ENCODE measurements around the gene SFXN3.

Gene SFXN3

DNA sequence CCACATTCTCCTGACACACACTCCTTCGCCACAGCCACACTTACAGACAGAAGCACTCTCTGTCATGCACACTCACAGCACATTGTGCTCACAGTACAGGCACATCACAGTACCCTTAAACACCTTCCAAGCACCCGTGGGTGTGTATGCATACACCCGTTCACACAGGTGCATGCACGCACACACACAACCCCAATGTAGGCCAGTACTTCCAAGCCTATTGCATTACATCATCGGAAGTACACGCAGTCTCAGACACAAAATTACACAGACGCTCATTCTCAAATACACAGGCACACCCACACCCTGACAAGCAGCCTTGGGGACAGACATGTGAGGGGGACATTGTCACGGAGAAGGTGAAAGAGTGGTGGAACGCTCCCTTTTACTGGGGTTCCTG, 41.9 kb downstream of the SFXN3 start:
- DNase-seq: no peak
- Histone ChIP-seq H3K36me3 (replicated peaks) (no peaks in the 10 kb centered on the region), H3K27ac (no peak overlapping the region), H3K4me3 (ENCODE audit: low read depth, low read length) (no peak overlapping the region), H3K27me3 (replicated peaks) (peaks cover 38% of the 10 kb centered on the region)
- TF ChIP-seq, protein P1, sequence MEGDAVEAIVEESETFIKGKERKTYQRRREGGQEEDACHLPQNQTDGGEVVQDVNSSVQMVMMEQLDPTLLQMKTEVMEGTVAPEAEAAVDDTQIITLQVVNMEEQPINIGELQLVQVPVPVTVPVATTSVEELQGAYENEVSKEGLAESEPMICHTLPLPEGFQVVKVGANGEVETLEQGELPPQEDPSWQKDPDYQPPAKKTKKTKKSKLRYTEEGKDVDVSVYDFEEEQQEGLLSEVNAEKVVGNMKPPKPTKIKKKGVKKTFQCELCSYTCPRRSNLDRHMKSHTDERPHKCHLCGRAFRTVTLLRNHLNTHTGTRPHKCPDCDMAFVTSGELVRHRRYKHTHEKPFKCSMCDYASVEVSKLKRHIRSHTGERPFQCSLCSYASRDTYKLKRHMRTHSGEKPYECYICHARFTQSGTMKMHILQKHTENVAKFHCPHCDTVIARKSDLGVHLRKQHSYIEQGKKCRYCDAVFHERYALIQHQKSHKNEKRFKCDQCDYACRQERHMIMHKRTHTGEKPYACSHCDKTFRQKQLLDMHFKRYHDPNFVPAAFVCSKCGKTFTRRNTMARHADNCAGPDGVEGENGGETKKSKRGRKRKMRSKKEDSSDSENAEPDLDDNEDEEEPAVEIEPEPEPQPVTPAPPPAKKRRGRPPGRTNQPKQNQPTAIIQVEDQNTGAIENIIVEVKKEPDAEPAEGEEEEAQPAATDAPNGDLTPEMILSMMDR (IDR thresholded peaks at IDR 0.05; ENCODE audit: low read depth, low read length, missing control alignments): no peak
- in situ Hi-C loops (cut with HindIII; ENCODE audit: low pct_ligation_motif_present, low sequenced_read_pairs): no loop called here

DNA sequence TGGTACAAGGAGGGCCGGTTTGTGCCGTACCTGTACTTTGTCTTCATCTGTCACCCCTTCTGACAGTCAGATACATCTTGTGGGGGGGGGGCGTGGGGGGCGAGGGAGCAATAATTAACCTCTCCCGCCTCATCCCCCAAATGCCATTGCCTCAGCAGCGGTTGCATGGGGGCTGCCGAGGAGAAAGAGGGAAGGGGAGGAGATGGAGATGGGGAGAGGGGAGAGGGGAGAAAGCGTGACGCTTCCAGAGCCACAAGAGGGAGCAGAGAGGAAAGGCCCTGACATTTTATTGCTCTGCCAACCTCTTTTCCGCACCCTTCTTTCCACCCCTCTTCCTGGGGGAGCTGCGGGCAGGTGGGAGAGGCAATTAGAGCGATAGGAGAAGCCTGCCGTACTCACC, 42.6 kb downstream of the SFXN3 start:
- no peak for DNase-seq
- TF ChIP-seq, protein P1 (IDR thresholded peaks at IDR 0.05; ENCODE audit: low read depth, low read length, missing control alignments): peak; percentile 16
- in situ Hi-C loops (cut with HindIII; ENCODE audit: low pct_ligation_motif_present, low sequenced_read_pairs): no loop called here
- H3K27me3 ChIP-seq (replicated peaks): peaks cover 38% of the 10 kb centered on the region
- H3K4me3 ChIP-seq (ENCODE audit: low read depth, low read length): no peak overlapping the region
- no peaks in the 10 kb centered on the region for H3K36me3 ChIP-seq (replicated peaks)
- no peak overlapping the region for H3K27ac ChIP-seq

DNA sequence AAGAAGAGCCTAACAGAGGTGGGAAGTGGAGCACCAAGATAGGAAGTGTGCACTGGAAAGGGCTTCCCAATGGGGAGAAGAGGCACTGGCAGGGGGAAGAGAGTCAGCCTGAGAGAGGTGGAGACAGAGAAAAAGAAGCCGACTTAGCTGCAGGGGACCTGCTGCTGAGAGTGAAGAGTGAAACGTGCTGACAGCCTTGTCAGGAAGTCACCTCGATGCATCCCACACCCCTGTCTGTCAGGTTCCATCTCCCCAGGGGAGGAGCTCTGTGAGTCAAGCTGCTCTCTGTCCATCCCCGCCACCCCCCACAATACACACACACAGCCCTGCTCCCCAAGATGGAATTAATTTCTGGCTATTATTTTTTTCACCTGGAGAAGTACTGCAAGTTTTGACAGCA, 44.7 kb downstream of the SFXN3 start:
- Histone ChIP-seq H3K4me3 (ENCODE audit: low read depth, low read length) (no peak overlapping the region), H3K27ac (no peak overlapping the region), H3K36me3 (replicated peaks) (no peaks in the 10 kb centered on the region), H3K27me3 (replicated peaks) (peaks cover 39% of the 10 kb centered on the region)
- no peak for DNase-seq
- in situ Hi-C loops (cut with HindIII; ENCODE audit: low pct_ligation_motif_present, low sequenced_read_pairs): no loop called here
- TF ChIP-seq, protein P1 (IDR thresholded peaks at IDR 0.05; ENCODE audit: low read depth, low read length, missing control alignments): no peak

DNA sequence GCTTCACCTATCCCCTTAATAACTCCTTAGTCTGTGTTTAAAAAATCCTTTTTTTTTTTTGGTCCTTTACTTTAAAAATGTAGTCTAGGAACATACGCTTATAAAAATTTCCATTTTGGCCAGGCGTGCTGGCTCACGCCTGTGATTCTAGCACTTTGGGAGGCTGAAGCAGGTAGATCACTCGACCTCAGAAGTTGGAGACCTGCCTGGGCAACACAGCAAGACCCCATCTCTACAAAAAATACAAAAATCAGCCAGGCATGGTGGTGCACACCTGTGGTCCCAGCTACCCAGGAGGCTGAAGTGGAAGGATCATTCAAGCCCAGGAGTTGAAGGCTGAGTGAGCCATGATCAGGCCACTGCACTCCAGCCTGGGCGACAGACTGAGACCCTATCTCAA, 45.6 kb downstream of the SFXN3 start:
- TF ChIP-seq, protein P1 (IDR thresholded peaks at IDR 0.05; ENCODE audit: low read depth, low read length, missing control alignments): no peak
- H3K4me3 ChIP-seq (ENCODE audit: low read depth, low read length): no peak overlapping the region
- H3K36me3 ChIP-seq (replicated peaks): no peaks in the 10 kb centered on the region
- H3K27ac ChIP-seq: no peak overlapping the region
- peaks cover 43% of the 10 kb centered on the region for H3K27me3 ChIP-seq (replicated peaks)
- in situ Hi-C loops (cut with HindIII; ENCODE audit: low pct_ligation_motif_present, low sequenced_read_pairs): no loop called here
- no peak for DNase-seq

DNA sequence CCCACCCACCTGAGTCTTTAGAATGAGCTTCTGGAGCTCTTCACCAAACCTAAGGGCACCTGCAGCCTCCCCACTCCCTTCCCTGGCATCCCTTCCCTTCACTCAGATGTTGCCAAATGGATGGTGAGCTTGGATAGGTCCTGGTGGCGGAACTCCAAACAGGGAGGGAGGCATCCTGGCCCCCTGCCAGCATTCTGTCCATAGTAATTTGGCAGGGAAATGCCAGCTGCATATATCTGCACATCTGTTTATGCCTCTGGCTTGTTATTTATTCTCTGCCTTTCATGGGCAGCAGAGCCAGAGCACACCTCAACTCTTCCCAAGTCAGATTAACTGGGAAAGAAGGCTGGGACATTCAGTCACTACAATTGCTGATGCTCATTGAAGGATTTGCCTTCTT, 48.8 kb downstream of the SFXN3 start:
- no peaks in the 10 kb centered on the region for H3K36me3 ChIP-seq (replicated peaks)
- TF ChIP-seq, protein P1 (IDR thresholded peaks at IDR 0.05; ENCODE audit: low read depth, low read length, missing control alignments): no peak
- H3K4me3 ChIP-seq (ENCODE audit: low read depth, low read length): no peak overlapping the region
- H3K27ac ChIP-seq: no peak overlapping the region
- DNase-seq: no peak
- in situ Hi-C loops (cut with HindIII; ENCODE audit: low pct_ligation_motif_present, low sequenced_read_pairs): no loop called here
- H3K27me3 ChIP-seq (replicated peaks): peaks cover 23% of the 10 kb centered on the region

Measured in brain microvascular endothelial cell (primary cell).